Sigmoid colon (tissue), 4 donors: ENCODE results near the gene LRP6.

Source experiments
- EP300 ChIP-seq, 4 donors: sonication (generic); formaldehyde crosslinking; IDR thresholded peaks; one replicate each; pipeline ENCODE4 v1.6.1; 2017; ENCODE audit warnings: antibody characterized with exemption in 4 of 4
- POLR2A ChIP-seq, 2 donors: fragments of 450-650 bp; IDR thresholded peaks; one replicate each; pipeline ENCODE4 v1.6.1; 2016; ENCODE audit warnings: antibody characterized with exemption in 2 of 2, mild to moderate bottlenecking in 2 of 2, moderate library complexity in 2 of 2
- TF ChIP-seq, protein P1 (sequence below), 4 experiments: fragments of 450-650 bp in 3 of 4; fragments of 200-600 bp in 1 of 4; IDR thresholded peaks; one replicate each; pipeline ENCODE4 v1.5.1; 2016 to 2019; ENCODE audit warnings: antibody characterized with exemption in 4 of 4, mild to moderate bottlenecking in 3 of 4, moderate library complexity in 2 of 4

DNA sequence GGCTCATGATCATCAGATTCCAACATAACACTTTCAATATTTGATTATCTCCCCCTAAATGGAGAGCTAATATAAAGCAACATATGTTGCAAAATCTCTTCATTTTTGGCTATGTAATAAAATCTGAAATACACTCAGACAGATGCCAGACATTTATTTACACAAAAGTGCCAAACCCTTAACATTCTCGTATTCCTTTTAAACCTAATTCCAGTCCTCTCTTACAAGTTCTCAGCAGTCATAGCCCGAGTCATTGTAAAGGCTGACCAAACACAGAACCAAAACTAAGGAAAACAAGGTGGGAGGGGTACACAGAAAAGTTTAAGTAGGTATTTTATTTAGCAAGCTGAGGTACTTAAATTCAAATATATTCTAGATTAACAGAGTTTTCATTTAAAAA is 81.4 kb downstream of the LRP6 start:
- TF ChIP-seq, protein P1, sequence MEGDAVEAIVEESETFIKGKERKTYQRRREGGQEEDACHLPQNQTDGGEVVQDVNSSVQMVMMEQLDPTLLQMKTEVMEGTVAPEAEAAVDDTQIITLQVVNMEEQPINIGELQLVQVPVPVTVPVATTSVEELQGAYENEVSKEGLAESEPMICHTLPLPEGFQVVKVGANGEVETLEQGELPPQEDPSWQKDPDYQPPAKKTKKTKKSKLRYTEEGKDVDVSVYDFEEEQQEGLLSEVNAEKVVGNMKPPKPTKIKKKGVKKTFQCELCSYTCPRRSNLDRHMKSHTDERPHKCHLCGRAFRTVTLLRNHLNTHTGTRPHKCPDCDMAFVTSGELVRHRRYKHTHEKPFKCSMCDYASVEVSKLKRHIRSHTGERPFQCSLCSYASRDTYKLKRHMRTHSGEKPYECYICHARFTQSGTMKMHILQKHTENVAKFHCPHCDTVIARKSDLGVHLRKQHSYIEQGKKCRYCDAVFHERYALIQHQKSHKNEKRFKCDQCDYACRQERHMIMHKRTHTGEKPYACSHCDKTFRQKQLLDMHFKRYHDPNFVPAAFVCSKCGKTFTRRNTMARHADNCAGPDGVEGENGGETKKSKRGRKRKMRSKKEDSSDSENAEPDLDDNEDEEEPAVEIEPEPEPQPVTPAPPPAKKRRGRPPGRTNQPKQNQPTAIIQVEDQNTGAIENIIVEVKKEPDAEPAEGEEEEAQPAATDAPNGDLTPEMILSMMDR (IDR thresholded peaks at IDR 0.05), result no peak
- TF ChIP-seq POLR2A (IDR thresholded peaks at IDR 0.05) (no peak), EP300 (IDR thresholded peaks at IDR 0.05) (no peak)
